H9 (cell line): ENCODE results near the gene MBP. TPM values are rescaled to one million over a fixed set of nuclear protein-coding genes. Genes with fewer than 3 reads are reported as not detected.

Experiments used
- DNase-seq: peaks from one replicate; pipeline ENCODE4 v3.0.0-alpha.2; 2017
- H2AFZ ChIP-seq: one replicate; pipeline ENCODE4 v1.6.1; 2013; ENCODE audit warnings: mild to moderate bottlenecking, low read length, control low read depth, moderate library complexity
- H2AK5ac ChIP-seq: 2 replicates; pipeline ENCODE4 v1.6.1; 2013; ENCODE audit warnings: low read length, control low read depth, mixed read lengths; ENCODE audit not compliant: insufficient read length
- H2BK120ac ChIP-seq: one replicate; pipeline ENCODE4 v1.6.1; 2013; ENCODE audit warnings: low read depth, mild to moderate bottlenecking, low read length, control low read depth, inconsistent platforms; ENCODE audit not compliant: poor library complexity, severe bottlenecking
- H2BK12ac ChIP-seq: 2 replicates; pipeline ENCODE4 v1.6.1; 2013; ENCODE audit warnings: low read length, control low read depth, mixed read lengths, low read depth; ENCODE audit not compliant: insufficient read length
- H2BK15ac ChIP-seq: 2 replicates; pipeline ENCODE4 v1.6.1; 2013; ENCODE audit warnings: low read depth, low read length, control low read depth
- H2BK20ac ChIP-seq: one replicate; pipeline ENCODE4 v1.6.1; 2013; ENCODE audit warnings: low read depth, mild to moderate bottlenecking, low read length, control low read depth, inconsistent platforms; ENCODE audit not compliant: poor library complexity, severe bottlenecking
- H2BK5ac ChIP-seq: 2 replicates; pipeline ENCODE4 v1.6.1; 2013; ENCODE audit warnings: low read length, control low read depth, mixed read lengths; ENCODE audit not compliant: insufficient read length
- H3K14ac ChIP-seq: 2 replicates; pipeline ENCODE4 v1.6.1; 2013; ENCODE audit warnings: low read length, control low read depth; ENCODE audit not compliant: insufficient read depth
- H3K18ac ChIP-seq: 2 replicates; pipeline ENCODE4 v1.6.1; 2013; ENCODE audit warnings: low read depth, mild to moderate bottlenecking, mixed read lengths, low read length, control low read depth; ENCODE audit not compliant: insufficient read length
- H3K23ac ChIP-seq: 2 replicates; pipeline ENCODE4 v1.6.1; 2013; ENCODE audit warnings: low read length, control low read depth, mixed read lengths, low read depth; ENCODE audit not compliant: insufficient read length
- H3K23me2 ChIP-seq: 2 replicates; pipeline ENCODE4 v1.6.1; 2013; ENCODE audit warnings: low read depth, mild to moderate bottlenecking, mixed read lengths, low read length, control low read depth; ENCODE audit not compliant: insufficient read length, poor library complexity, severe bottlenecking
- H3K27ac ChIP-seq: 2 replicates; pipeline ENCODE4 v1.5.1; 2013; ENCODE audit warnings: low read length, control low read depth, mixed read lengths, low read depth; ENCODE audit not compliant: insufficient read length
- H3K27me3 ChIP-seq: 2 replicates; pipeline ENCODE4 v1.6.1; 2013; ENCODE audit warnings: low read length, control low read depth, inconsistent platforms; ENCODE audit not compliant: insufficient read depth
- H3K4ac ChIP-seq: 2 replicates; pipeline ENCODE4 v1.6.1; 2013; ENCODE audit warnings: low read depth, mild to moderate bottlenecking, control low read depth, inconsistent platforms, low read length, moderate library complexity
- H3K4me1 ChIP-seq: 2 replicates; pipeline ENCODE4 v1.6.1; 2013; ENCODE audit warnings: low read length, control low read depth, inconsistent platforms; ENCODE audit not compliant: insufficient read depth
- H3K4me2 ChIP-seq: 2 replicates; pipeline ENCODE4 v1.6.1; 2013; ENCODE audit warnings: low read length, control low read depth, mixed read lengths; ENCODE audit not compliant: insufficient read length, insufficient read depth
- H3K56ac ChIP-seq: 2 replicates; pipeline ENCODE4 v1.6.1; 2013; ENCODE audit warnings: low read depth, mild to moderate bottlenecking, mixed read lengths, low read length, control low read depth; ENCODE audit not compliant: insufficient read length
- H3K79me1 ChIP-seq: 2 replicates; pipeline ENCODE4 v1.6.1; 2013; ENCODE audit warnings: low read depth, mild to moderate bottlenecking, moderate library complexity, low read length, control low read depth, inconsistent platforms; ENCODE audit not compliant: insufficient read depth, poor library complexity, severe bottlenecking
- H3K79me2 ChIP-seq: 2 replicates; pipeline ENCODE4 v1.6.1; 2013; ENCODE audit warnings: low read length, control low read depth, inconsistent platforms; ENCODE audit not compliant: insufficient read depth
- H3K9ac ChIP-seq: 2 replicates; pipeline ENCODE4 v1.6.1; 2013; ENCODE audit warnings: low read length, control low read depth, mixed read lengths; ENCODE audit not compliant: insufficient read length; ENCODE audit errors: extremely low read depth
- H3K9me3 ChIP-seq: one replicate; pipeline ENCODE4 v1.6.1; 2013; ENCODE audit warnings: low read depth, low read length, inconsistent platforms; ENCODE audit not compliant: control insufficient read depth
- H3T11ph ChIP-seq: one replicate; pipeline ENCODE4 v1.6.1; 2013; ENCODE audit warnings: mild to moderate bottlenecking, low read length, control low read depth, inconsistent platforms
- H4K20me1 ChIP-seq: one replicate; pipeline ENCODE4 v1.6.1; 2013; ENCODE audit not compliant: control insufficient read depth, insufficient read length, insufficient read depth
- H4K5ac ChIP-seq: 2 replicates; pipeline ENCODE4 v1.6.1; 2013; ENCODE audit warnings: low read depth, mild to moderate bottlenecking, mixed read lengths, low read length, control low read depth; ENCODE audit not compliant: insufficient read length
- H4K8ac ChIP-seq: replicated peaks from 2 replicates; pipeline ENCODE4 v1.6.1; 2013; ENCODE audit warnings: low read length, control low read depth, mixed read lengths, low read depth; ENCODE audit not compliant: insufficient read length
- H4K91ac ChIP-seq: 2 replicates; pipeline ENCODE4 v1.6.1; 2013; ENCODE audit warnings: low read depth, mild to moderate bottlenecking, moderate library complexity, mixed read lengths, low read length, control low read depth; ENCODE audit not compliant: insufficient read length
- H3K27ac Mint-ChIP-seq, 3 experiments: 2 replicates in 2 of 3; 3 replicates in 1 of 3; pipeline ENCODE4 v1.8.0; 2020 to 2021; ENCODE audit warnings: mixed read lengths in 3 of 3, mild to moderate bottlenecking in 1 of 3, moderate library complexity in 1 of 3
- H3K27me3 Mint-ChIP-seq: 2 replicates; pipeline ENCODE4 v1.8.0; 2021; ENCODE audit warnings: low read depth, mild to moderate bottlenecking, moderate library complexity, mixed read lengths
- H3K36me3 Mint-ChIP-seq, 3 experiments: 2 replicates in 2 of 3; 3 replicates in 1 of 3; pipeline ENCODE4 v1.8.0; 2020 to 2021; ENCODE audit warnings: low read depth in 3 of 3, mixed read lengths in 3 of 3; ENCODE audit not compliant: insufficient read depth in 1 of 3
- H3K4me1 Mint-ChIP-seq, 2 experiments: 2 replicates each; pipeline ENCODE4 v1.8.0; 2020; ENCODE audit warnings: mixed read lengths in 2 of 2
- H3K4me3 Mint-ChIP-seq, 2 experiments: 2 replicates in 1 of 2; 3 replicates in 1 of 2; pipeline ENCODE4 v1.8.0; 2020 to 2021; ENCODE audit warnings: mild to moderate bottlenecking in 2 of 2, mixed read lengths in 2 of 2, moderate library complexity in 1 of 2
- H3K9me3 Mint-ChIP-seq, 2 experiments: 2 replicates in 1 of 2; 3 replicates in 1 of 2; pipeline ENCODE4 v1.8.0; 2020; ENCODE audit warnings: mild to moderate bottlenecking in 2 of 2, mixed read lengths in 2 of 2, moderate library complexity in 1 of 2
- CTCF ChIP-seq: fragments of 200-600 bp; sonication (generic); conservative IDR thresholded peaks from 3 replicates; pipeline ENCODE4 v1.8.0; 2021; ENCODE audit warnings: antibody characterized with exemption, mild to moderate bottlenecking
- WGBS: extraction: QIAGEN DNeasy Blood & Tissue Kit; methylation state at CpG from one replicate; pipeline ENCODE4 v1.1.7; 2013; ENCODE audit warnings: missing lambda C conversion rate, low lambda C conversion rate, mixed read lengths; ENCODE audit not compliant: insufficient read length; ENCODE audit errors: extremely low coverage; 5-methylcytosine and 5-hydroxymethylcytosine counted together
- total RNA-seq: library from RNA; stranded (reverse); gene quantifications from 2 replicates; pipeline ENCODE4 v1.2.1, GENCODE V29; 2021

The MBP gene
- total RNA-seq, 1 experiment from 2014 or later: 8.6 TPM

- Histone ChIP-seq H3K14ac (0 out of 2 replicates have a peak overlapping the region, but pooled peaks have one; percentile 44), H4K91ac (no peak overlapping the region), H4K5ac (no peak overlapping the region), H3K79me1 (no peaks in the 10 kb centered on the region), H2BK15ac (no peak overlapping the region), H3K23me2 (peaks cover 14% of the 10 kb centered on the region), H3K18ac (no peak overlapping the region), H3K9me3 (no peaks in the 10 kb centered on the region), H3K27me3 (peaks cover 2% of the 10 kb centered on the region; the same call in 1 of the 2 replicates), H4K20me1 (no peaks in the 10 kb centered on the region), H3T11ph (no peak overlapping the region), H2BK12ac (no peak overlapping the region), H3K4me2 (peak overlapping the region; percentile 49), H2BK20ac (no peak overlapping the region), H3K27ac (no peak overlapping the region), H3K23ac (no peak overlapping the region), H2AFZ (no peak overlapping the region), H2AK5ac (no peak overlapping the region), H3K4ac (no peak overlapping the region), H3K79me2 (peaks cover 2% of the 10 kb centered on the region; the same call in 1 of the 2 replicates), H3K9ac (no peak overlapping the region), H3K56ac (no peak overlapping the region), H4K8ac (no peak overlapping the region), H3K4me1 (no peaks in the 10 kb centered on the region), H2BK120ac (no peak overlapping the region), H2BK5ac (no peak overlapping the region)
- TF ChIP-seq CTCF: no peak
- WGBS: no CpG with 5 or more reads among the region's 44 CpGs
- H3K27me3 Mint-ChIP-seq: peaks cover 54% of the 10 kb centered on the region
- H3K27ac Mint-ChIP-seq: no peak overlapping the region
- peaks cover 0 to 2% (median 0%) of the 10 kb centered on the region in 3 experiments; a peak in 3 of 7 replicates for H3K36me3 Mint-ChIP-seq
- H3K9me3 Mint-ChIP-seq: no peaks in the 10 kb centered on the region; a peak in 2 of 5 replicates
- DNase-seq: peak; percentile 70
- H3K4me1 Mint-ChIP-seq: peaks cover 11 to 15% of the 10 kb centered on the region in 2 experiments
- H3K4me3 Mint-ChIP-seq: peak overlapping the region; percentile 77 to 82
Observed at GRCh38 chr18:77133051-77133834, 660 bp upstream of the MBP start.
